K562 treated with DMSO at 1 percent for 12 hours (cell line): ENCODE measurements around the gene TEKT2. TPM values are rescaled to one million over a fixed set of nuclear protein-coding genes. Genes with fewer than 3 reads are reported as not detected.

Experiments
- total RNA-seq: library from RNA; unstranded; fragments of 300-600 nt; gene quantifications from 2 replicates; pipeline ENCODE4 v1.2.3, GENCODE V29; 2022; ENCODE audit not compliant: insufficient read depth

Gene TEKT2
- not detected in 2 replicates for total RNA-seq

GRCh38 chr1:36083635-36084496 is at the start of gene TEKT2:
Gene TEKT2 (plus strand): TSS chr1:36084094. CDS start chr1:36084922, 828 bp downstream.

GRCh38 chr1:36088577-36089392 is 4.9 kb downstream of the TEKT2 start, which contains the start of gene ADPRS:
Gene ADPRS (plus strand): TSS chr1:36088892. CDS start chr1:36088905, 13 bp downstream.

DNA sequence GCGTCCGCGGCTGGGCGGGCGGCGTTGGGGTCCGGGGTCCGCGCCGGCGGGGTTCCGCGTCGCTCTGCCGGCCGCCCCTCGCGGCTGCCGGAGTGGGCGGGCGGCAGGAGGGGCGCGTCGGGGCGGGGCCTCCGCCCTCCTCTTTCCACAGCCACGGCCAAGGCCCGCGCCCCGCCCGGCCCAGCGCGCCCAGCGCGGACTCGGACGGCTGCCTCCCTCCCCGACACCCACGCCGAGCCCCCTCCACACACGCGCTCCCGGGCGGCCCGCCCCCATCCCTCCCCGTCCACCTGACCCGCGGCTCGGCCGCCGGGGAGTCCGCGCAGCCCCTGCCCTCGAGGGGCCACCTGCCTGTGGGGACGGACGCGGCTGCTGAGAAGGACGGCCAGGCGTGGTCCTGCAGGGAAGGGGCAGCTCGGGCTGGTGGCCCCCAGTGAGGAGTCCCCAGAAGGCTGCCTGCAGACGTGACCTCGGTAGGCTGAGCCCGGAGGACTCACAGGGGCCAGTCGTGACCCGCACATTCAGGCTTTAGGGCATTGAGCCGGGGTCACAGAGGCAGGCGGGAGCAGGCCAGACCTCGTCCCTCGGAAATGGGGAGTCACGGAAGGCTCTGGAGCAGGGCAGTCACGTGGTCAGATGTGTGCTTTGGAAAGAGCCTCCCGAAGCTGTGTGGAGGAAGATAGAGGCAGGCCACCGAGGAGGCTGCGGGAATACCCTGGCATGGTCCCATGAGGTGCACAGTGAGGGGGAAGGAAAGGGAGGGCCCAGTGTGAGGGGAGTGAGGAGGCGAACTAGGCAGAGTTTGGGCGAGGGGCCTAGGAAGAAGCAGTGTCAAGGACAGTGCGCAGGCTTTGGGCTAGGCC is 41.5 kb downstream of the TEKT2 start, which contains the start of gene COL8A2:
COL8A2 (minus strand) TSS at position 94 of the 863 bp plus-strand sequence. CDS start 24,980 bp downstream, outside the sequence.

Other genes with a start within 250 kb of the TEKT2 start
- gene AGO1, start 200.9 kb upstream of the TEKT2 start, total RNA-seq: 3.3 and 16.7 TPM in 2 replicates
- gene AGO3, start 153.0 kb upstream of the TEKT2 start, total RNA-seq: 3.0 and 9.6 TPM in 2 replicates
- gene ADPRS, start 4.8 kb downstream of the TEKT2 start, total RNA-seq: 46.8 and 47.5 TPM in 2 replicates
- 0.12 TPM in 1 of 2 replicates, not detected in the other for gene COL8A2, start 41.1 kb downstream of the TEKT2 start, total RNA-seq
- 118 and 164 TPM in 2 replicates for gene TRAPPC3, start 65.4 kb downstream of the TEKT2 start, total RNA-seq
- gene MAP7D1, start 72.1 kb downstream of the TEKT2 start, total RNA-seq: 83.7 and 107 TPM in 2 replicates
- gene THRAP3, start 140.3 kb downstream of the TEKT2 start, total RNA-seq: 25.6 and 74.4 TPM in 2 replicates
- gene SH3D21, start 222.3 kb downstream of the TEKT2 start, total RNA-seq: 0.63 and 2.3 TPM in 2 replicates
- 71.1 and 108 TPM in 2 replicates for gene EVA1B, start 239.6 kb downstream of the TEKT2 start, total RNA-seq